ENCODE data around the gene STK24. TPM values are rescaled to one million over a fixed set of nuclear protein-coding genes. Genes with fewer than 3 reads are reported as not detected.

Gene STK24
- total RNA-seq, 3 donors from 2014 or later, result 61.3 to 149 (median 71.9) TPM

GRCh38 chr13:98585398-98585754 lies 8.5 kb upstream of the STK24 start:
- no peaks in the 10 kb centered on the region for H3K4me1 ChIP-seq
- intact Hi-C loops (cut with DNase I; ENCODE audit: low total_unique reads), result no loop called here
- no peaks in the 10 kb centered on the region for H3K9me3 ChIP-seq
- TF ChIP-seq POLR2AphosphoS5 (IDR thresholded peaks at IDR 0.05), result no peak
- no peak for TF ChIP-seq CTCF (IDR thresholded peaks at IDR 0.05)
- no peak for TF ChIP-seq POLR2A (IDR thresholded peaks at IDR 0.05)
- no peak overlapping the region for H3K4me3 ChIP-seq
- H3K27me3 ChIP-seq, result no peaks in the 10 kb centered on the region
- DNase-seq (ENCODE audit: low spot score in 2 of 2), result no peak
- H3K27ac ChIP-seq, result peak overlapping the region; percentile 13 to 24
- no peaks in the 10 kb centered on the region for H3K36me3 ChIP-seq

DNA sequence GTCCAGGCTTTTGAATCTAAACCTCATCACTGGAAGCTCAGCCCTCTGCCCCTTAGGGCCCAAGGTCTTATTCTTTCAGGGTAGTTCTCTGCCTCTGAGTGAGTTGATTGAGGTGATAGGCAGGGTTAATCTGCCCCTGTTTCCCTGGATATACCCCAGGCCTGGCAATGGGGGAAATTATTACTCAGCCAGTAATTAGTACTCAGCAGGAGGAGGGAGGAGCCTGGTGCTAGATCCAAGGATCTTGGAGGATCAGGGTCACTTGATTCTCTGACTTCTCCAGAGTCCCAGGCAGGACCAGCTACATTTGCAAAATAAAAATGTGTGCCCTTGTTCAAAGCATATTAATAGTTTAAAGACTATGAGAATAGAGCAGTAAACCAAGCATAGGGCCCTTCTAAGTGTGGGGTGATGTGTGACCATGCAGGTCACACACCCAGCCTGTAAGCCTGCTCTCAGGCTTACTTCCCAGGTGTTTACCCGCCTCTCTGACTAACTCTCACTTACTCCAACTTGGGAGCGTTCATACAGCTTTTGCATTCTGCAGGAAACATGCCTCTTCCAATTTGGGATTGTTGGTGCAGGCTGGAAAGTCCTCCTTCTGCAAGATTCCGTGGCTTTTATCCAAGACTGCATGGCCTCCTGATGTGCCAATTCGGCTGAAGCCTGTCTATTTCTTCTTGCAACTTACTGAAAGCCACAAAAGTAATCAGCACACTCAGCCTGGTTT lies 7.9 kb upstream of the STK24 start:
- TF ChIP-seq POLR2A (IDR thresholded peaks at IDR 0.05) (no peak), CTCF (IDR thresholded peaks at IDR 0.05) (no peak), POLR2AphosphoS5 (IDR thresholded peaks at IDR 0.05) (no peak)
- intact Hi-C loops (cut with DNase I; ENCODE audit: low total_unique reads), result no loop called here
- Histone ChIP-seq H3K36me3 (no peaks in the 10 kb centered on the region), H3K9me3 (no peaks in the 10 kb centered on the region), H3K27me3 (no peaks in the 10 kb centered on the region), H3K27ac (peak overlapping the region; percentile 13 to 24), H3K4me3 (no peak overlapping the region), H3K4me1 (no peaks in the 10 kb centered on the region)
- no peak for DNase-seq (ENCODE audit: low spot score in 2 of 2)

- peak in 1 of 2 donors; percentile 63 for DNase-seq (ENCODE audit: low spot score in 2 of 2)
- TF ChIP-seq POLR2A (IDR thresholded peaks at IDR 0.05), result no peak
- no peak for TF ChIP-seq POLR2AphosphoS5 (IDR thresholded peaks at IDR 0.05)
- no peak for TF ChIP-seq CTCF (IDR thresholded peaks at IDR 0.05)
- Histone ChIP-seq H3K4me1 (peaks cover 0 to 3% of the 10 kb centered on the region in 2 donors), H3K27me3 (no peaks in the 10 kb centered on the region), H3K9me3 (no peaks in the 10 kb centered on the region), H3K4me3 (no peak overlapping the region), H3K27ac (peak overlapping the region; percentile 8 to 49), H3K36me3 (no peaks in the 10 kb centered on the region)
- intact Hi-C loops (cut with DNase I; ENCODE audit: low total_unique reads), result no loop called here
Observed at GRCh38 chr13:98582947-98583346, 6.0 kb upstream of the STK24 start.

DNA sequence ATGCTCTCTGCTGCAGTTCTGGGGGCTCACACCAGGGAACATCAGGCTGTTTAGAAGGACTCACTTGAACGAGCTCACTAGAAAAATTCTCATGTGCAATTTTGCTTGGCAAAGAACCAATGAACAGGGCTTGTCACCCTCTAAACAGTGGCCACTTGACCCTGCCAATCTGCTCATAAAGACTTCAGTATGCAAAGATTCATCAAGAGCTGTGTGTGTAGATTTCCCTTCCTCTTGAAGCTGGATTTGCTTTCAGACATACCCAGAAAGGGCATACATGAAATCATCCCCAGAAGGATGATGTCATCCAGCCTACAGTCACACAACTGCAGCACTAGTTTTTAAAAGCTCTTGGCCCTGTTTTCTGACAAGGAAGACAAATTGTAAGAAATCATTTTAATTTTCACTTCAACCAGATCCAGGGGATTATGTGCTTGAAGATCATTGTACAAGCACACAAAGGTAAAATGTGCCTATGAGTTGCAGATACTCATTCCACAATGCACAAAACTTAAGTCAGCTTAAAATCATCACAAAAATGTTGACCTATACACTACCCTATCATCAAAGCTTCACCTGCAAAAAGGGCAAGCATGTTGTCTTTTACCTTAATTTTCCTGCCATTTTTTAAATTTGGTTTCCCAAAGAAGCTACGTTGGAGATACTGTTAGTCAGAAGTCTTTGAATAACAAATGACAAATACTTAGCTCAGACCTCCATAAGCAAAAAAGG lies 5.2 kb upstream of the STK24 start:
- DNase-seq (ENCODE audit: low spot score in 2 of 2), result no peak

More for the DNA sequence above, 5.2 kb upstream of the STK24 start:
- peak overlapping the region; percentile 21 to 49 for H3K27ac ChIP-seq
- no peaks in the 10 kb centered on the region for H3K27me3 ChIP-seq
- H3K9me3 ChIP-seq, result no peaks in the 10 kb centered on the region
- H3K4me3 ChIP-seq, result no peak overlapping the region
- H3K36me3 ChIP-seq, result no peaks in the 10 kb centered on the region
- no peak for TF ChIP-seq CTCF (IDR thresholded peaks at IDR 0.05)
- intact Hi-C loops (cut with DNase I; ENCODE audit: low total_unique reads), result no loop called here
- peaks cover 0 to 6% of the 10 kb centered on the region in 2 donors for H3K4me1 ChIP-seq

Measured in breast epithelium (tissue), 4 donors.